Activated CD4-positive, alpha-beta T cell treated with anti-CD3 and anti-CD28 coated beads for 48 hours (primary cell): ENCODE data around the gene SGK1.

Source experiments
- DNase-seq: peaks from one replicate; pipeline ENCODE4 v3.0.0-alpha.2; 2020

The SGK1 gene

GRCh38 chr6:134317471-134318131, at the start of gene SGK1:
SGK1 (minus strand) TSS chr6:134318112; CDS start chr6:134317460, 652 bp downstream.
- DNase-seq: peak; percentile 22

GRCh38 chr6:134363323-134364039, 45.6 kb upstream of the SGK1 start:
- no peak for DNase-seq

- DNase-seq: no peak
These were observed 43.1 kb upstream of the SGK1 start for GRCh38 chr6:134361011-134361410.

GRCh38 chr6:134359302-134359701, 41.4 kb upstream of the SGK1 start:
- no peak for DNase-seq

- DNase-seq: no peak
These were observed 40.4 kb upstream of the SGK1 start for GRCh38 chr6:134358320-134358719.

GRCh38 chr6:134357022-134357487, 39.1 kb upstream of the SGK1 start:
- no peak for DNase-seq

- no peak for DNase-seq
These were observed 38.5 kb upstream of the SGK1 start for GRCh38 chr6:134356405-134356804.

- DNase-seq: peak; percentile 51
These were observed 35.0 kb upstream of the SGK1 start for GRCh38 chr6:134352786-134353480.

GRCh38 chr6:134351615-134352474, 33.9 kb upstream of the SGK1 start:
- DNase-seq: peak; percentile 17

GRCh38 chr6:134347885-134348805, 30.2 kb upstream of the SGK1 start:
- no peak for DNase-seq

- DNase-seq: no peak
These were observed 29.1 kb upstream of the SGK1 start for GRCh38 chr6:134346932-134347545.

- DNase-seq: no peak
These were observed 27.9 kb upstream of the SGK1 start for GRCh38 chr6:134345789-134346188.

GRCh38 chr6:134343066-134343465, 25.2 kb upstream of the SGK1 start:
- no peak for DNase-seq

- no peak for DNase-seq
These were observed 24.2 kb upstream of the SGK1 start for GRCh38 chr6:134341999-134342567.

- no peak for DNase-seq
These were observed 22.5 kb upstream of the SGK1 start for GRCh38 chr6:134340179-134340975.

GRCh38 chr6:134339216-134339615, 21.3 kb upstream of the SGK1 start:
- DNase-seq: no peak

- no peak for DNase-seq
These were observed 13.3 kb upstream of the SGK1 start for GRCh38 chr6:134331256-134331655.

GRCh38 chr6:134330555-134330954, 12.6 kb upstream of the SGK1 start:
- no peak for DNase-seq

GRCh38 chr6:134328792-134329191, 10.9 kb upstream of the SGK1 start:
- DNase-seq: no peak

GRCh38 chr6:134328138-134328537, 10.2 kb upstream of the SGK1 start:
- no peak for DNase-seq
